Activated T-cell treated with anti-CD3 and anti-CD28 coated beads, Interleukin-2, amount 50 U/mL, for 24 hours (primary cell): ENCODE results near the gene OSBPL9.
A peak's percentile ranks its signal among the peaks of the same experiment; 100 is the strongest.

Experiments used
- DNase-seq: peaks from one replicate; pipeline ENCODE4 v3.0.0-alpha.2; 2020
- H3K27ac Mint-ChIP-seq: 2 replicates; pipeline ENCODE4 v1.8.0; 2020; ENCODE audit warnings: mild to moderate bottlenecking, mixed read lengths
- H3K27me3 Mint-ChIP-seq: 2 replicates; pipeline ENCODE4 v1.8.0; 2020; ENCODE audit warnings: mixed read lengths
- H3K36me3 Mint-ChIP-seq: 2 replicates; pipeline ENCODE4 v1.8.0; 2020; ENCODE audit warnings: low read depth, mixed read lengths
- H3K4me1 Mint-ChIP-seq: 2 replicates; pipeline ENCODE4 v1.8.0; 2020; ENCODE audit warnings: low read depth, mixed read lengths
- H3K4me3 Mint-ChIP-seq: 2 replicates; pipeline ENCODE4 v1.8.0; 2020; ENCODE audit warnings: mild to moderate bottlenecking, moderate library complexity, mixed read lengths
- H3K9me3 Mint-ChIP-seq: 2 replicates; pipeline ENCODE4 v1.8.0; 2020; ENCODE audit warnings: mixed read lengths

Gene OSBPL9, protein sequence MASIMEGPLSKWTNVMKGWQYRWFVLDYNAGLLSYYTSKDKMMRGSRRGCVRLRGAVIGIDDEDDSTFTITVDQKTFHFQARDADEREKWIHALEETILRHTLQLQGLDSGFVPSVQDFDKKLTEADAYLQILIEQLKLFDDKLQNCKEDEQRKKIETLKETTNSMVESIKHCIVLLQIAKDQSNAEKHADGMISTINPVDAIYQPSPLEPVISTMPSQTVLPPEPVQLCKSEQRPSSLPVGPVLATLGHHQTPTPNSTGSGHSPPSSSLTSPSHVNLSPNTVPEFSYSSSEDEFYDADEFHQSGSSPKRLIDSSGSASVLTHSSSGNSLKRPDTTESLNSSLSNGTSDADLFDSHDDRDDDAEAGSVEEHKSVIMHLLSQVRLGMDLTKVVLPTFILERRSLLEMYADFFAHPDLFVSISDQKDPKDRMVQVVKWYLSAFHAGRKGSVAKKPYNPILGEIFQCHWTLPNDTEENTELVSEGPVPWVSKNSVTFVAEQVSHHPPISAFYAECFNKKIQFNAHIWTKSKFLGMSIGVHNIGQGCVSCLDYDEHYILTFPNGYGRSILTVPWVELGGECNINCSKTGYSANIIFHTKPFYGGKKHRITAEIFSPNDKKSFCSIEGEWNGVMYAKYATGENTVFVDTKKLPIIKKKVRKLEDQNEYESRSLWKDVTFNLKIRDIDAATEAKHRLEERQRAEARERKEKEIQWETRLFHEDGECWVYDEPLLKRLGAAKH

DNA sequence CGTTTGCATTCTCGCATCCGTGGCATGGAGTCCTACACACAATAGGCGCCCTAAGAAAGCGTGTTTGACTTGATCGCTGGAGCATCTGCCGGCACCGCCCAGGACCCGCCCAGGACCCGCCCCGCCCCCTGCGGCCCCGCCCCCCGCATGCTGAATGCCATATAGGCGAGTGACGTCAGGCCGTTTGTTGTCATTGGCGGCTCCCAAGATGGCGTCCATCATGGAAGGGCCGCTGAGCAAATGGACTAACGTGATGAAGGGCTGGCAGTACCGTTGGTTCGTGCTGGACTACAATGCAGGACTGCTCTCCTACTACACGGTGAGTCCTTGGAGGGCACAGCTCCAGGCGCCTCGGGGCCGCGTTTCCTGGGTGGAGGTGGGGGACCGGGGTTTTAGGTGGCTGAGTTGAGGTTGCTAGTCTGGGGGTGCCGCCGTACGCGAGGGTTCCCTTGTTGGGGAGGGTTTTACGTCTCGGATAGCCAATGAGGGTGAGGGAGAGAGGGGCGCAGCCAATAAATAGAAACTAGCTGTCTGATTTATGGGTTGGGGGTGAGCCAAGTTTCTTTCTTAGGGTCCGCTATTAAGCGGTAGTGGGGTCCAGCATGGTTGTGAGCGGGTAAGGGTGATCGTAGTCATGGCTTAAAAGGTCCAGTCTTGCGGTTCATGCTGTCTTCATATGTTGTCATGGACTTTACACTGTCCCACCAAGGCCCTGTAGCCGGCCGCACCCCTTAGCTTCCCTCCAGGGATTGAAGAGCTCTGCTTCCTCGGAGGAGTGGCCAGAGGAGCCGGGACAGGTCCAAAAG lies at the start of gene OSBPL9:
Gene OSBPL9 (plus strand): TSS at position 190 of the 806 bp plus-strand sequence. CDS start 19 bp downstream, at position 209.
- no peaks in the 10 kb centered on the region for H3K9me3 Mint-ChIP-seq
- no peaks in the 10 kb centered on the region for H3K27me3 Mint-ChIP-seq
- peak within 1 kb of the TSS; percentile 96 for H3K27ac Mint-ChIP-seq
- peaks cover 34% of the 10 kb centered on the region for H3K4me1 Mint-ChIP-seq
- DNase-seq: peak; percentile 89
- H3K4me3 Mint-ChIP-seq: peak within 1 kb of the TSS; percentile 99
- peaks cover 8% of the 10 kb centered on the region for H3K36me3 Mint-ChIP-seq

DNA sequence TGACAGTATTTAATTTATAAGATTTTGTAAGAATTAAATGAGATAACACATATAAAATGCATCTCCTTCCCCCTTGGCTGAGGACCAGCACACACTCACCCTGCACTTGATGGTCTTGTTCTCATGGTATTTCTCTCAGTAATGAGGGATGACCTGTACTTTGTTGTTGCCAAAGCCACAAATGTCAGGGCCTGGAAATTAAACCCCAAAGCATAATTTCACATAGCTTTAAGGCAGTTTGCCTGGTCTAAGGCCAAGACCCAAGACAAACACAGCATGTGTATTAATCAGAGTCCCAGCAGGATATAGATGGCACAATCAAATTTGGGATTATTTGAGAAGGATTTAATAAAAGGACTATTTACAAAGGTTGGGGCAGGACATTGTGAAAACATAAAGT lies 49.2 kb upstream of the OSBPL9 start:
- H3K4me1 Mint-ChIP-seq: peaks cover 47% of the 10 kb centered on the region
- H3K27me3 Mint-ChIP-seq: no peaks in the 10 kb centered on the region
- DNase-seq: no peak
- H3K36me3 Mint-ChIP-seq: no peaks in the 10 kb centered on the region
- no peak overlapping the region for H3K27ac Mint-ChIP-seq
- no peaks in the 10 kb centered on the region for H3K9me3 Mint-ChIP-seq
- no peak overlapping the region for H3K4me3 Mint-ChIP-seq

DNA sequence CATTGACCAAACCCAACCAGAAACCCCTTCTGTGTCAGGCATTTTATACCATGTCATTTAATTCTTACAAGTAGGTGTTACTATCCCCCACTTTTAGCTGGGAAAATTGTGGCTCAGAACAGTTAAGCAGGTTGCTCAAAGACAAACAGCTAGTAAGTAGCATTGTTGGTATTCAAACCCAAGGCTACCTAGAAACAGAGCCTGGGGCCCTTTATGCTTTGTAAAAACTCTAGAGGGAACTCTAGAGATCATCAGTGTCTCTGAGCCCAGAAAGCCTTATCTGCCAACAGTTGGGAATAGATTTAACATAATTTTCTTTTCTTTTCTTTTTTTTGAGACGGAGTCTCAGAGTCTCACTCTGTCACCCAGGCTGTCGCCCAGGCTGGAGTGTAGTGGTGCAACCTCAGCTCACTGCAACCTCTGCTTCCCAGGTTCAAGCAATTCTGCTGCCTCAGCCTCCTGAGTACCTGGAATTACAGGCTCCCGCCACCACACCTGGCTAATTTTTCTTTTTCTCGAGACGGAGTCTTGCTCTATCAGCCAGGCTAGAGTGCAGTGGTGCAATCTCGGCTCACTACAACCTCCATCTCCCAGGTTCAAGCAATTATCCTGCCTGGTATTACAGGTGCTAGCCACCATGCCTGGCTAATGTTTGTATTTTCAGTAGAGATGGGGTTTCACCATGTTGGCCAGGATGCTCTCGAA lies 48.5 kb upstream of the OSBPL9 start:
- peak overlapping the region; percentile 82 for H3K27ac Mint-ChIP-seq

DNA sequence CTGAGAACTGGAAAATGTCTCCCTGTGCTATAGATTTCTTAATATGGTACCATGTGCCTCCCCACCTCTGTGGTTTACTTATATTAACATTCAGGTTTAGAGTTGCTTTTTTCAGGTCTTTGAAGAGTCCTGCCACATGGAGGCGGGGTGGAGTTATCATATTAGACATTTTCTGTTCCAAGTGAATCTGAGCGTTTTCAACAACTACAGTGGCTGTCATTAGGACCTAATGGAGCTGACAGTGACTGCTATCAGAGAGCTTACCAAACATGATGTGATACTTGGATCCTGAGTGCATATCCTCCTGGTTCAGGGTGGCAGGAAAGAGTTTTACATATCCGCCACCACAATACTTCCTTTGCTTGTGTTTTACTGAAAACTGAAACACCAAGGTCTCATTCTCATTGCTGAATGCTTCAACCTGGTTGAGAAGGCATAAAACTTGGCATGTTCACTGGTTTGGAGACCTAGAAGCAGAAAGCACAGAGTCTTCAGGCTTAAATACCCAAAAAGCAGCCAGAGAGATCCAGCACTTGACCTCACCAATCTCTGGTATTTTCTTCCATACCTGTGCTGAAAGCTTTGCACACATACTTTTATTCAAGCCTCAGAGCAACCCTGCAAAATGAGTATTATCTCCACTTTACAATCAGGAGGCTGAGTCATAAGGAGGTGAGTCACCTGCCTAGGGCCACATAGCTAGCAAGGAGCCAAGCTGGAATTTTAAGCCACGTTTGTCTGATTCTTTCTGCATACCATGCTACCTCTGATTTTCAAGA lies 47.4 kb upstream of the OSBPL9 start:
- Mint-ChIP-seq H3K4me3 (peak overlapping the region; percentile 19), H3K36me3 (no peaks in the 10 kb centered on the region), H3K27ac (peak overlapping the region; percentile 82), H3K27me3 (no peaks in the 10 kb centered on the region), H3K9me3 (no peaks in the 10 kb centered on the region), H3K4me1 (peaks cover 38% of the 10 kb centered on the region)
- no peak for DNase-seq

More for the DNA sequence above, 48.5 kb upstream of the OSBPL9 start:
- no peak overlapping the region for H3K4me3 Mint-ChIP-seq
- H3K4me1 Mint-ChIP-seq: peaks cover 47% of the 10 kb centered on the region
- no peaks in the 10 kb centered on the region for H3K9me3 Mint-ChIP-seq
- no peaks in the 10 kb centered on the region for H3K27me3 Mint-ChIP-seq
- DNase-seq: no peak
- H3K36me3 Mint-ChIP-seq: no peaks in the 10 kb centered on the region

DNA sequence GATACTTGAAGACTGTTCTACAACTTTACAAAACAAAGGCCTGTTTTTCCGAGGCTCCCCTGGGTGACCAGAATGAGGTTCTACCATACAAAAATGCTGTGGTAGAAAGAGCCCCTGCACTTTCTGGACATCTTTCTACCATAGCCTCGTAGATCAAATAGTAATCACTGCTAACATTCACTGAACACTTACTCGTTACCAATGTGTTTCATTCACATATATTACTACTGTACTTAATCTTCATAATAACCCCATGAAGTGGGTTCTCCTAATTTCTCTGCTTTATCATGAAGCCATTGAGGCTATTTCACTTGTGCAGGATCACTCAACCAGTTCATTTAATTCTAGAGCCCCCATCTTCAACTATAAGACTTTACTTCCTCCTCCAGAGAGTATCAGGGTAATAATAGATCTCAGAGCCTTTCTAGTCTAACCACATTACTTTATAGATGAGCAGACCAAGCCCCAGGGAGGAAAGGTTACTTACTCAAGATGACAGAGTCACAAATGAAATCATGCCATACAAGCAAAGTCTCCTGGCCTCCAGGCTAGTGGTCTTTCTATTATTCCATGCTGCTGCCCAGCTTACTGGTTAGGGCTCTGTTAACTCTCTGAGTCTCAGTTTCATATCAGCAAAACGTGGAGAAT lies 46.7 kb upstream of the OSBPL9 start:
- Mint-ChIP-seq H3K9me3 (no peaks in the 10 kb centered on the region), H3K4me1 (peaks cover 40% of the 10 kb centered on the region), H3K36me3 (no peaks in the 10 kb centered on the region), H3K4me3 (no peak overlapping the region), H3K27ac (peak overlapping the region; percentile 82), H3K27me3 (no peaks in the 10 kb centered on the region)
- no peak for DNase-seq

DNA sequence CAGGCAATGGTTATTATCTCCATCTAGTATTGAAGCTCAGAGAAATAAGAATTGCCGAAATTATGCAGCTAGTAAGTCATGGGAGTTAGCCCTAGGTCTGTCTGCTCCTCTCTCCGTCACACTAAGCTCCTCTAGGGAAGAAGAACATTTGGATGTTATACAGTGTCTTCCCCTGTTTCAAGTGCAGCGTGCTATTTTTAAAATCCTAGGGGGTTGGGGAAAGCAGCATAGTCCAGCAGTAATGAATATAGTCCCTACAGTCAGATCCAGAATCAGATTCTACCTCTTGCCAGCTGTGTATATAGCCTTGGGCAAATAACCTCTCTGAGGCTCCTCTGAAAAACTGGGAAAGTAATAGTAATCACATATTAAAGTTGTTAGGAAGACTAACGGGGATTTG lies 44.5 kb upstream of the OSBPL9 start:
- no peaks in the 10 kb centered on the region for H3K36me3 Mint-ChIP-seq
- no peak for DNase-seq
- H3K27me3 Mint-ChIP-seq: no peaks in the 10 kb centered on the region
- H3K4me1 Mint-ChIP-seq: peaks cover 55% of the 10 kb centered on the region
- no peaks in the 10 kb centered on the region for H3K9me3 Mint-ChIP-seq
- H3K27ac Mint-ChIP-seq: no peak overlapping the region
- no peak overlapping the region for H3K4me3 Mint-ChIP-seq

DNA sequence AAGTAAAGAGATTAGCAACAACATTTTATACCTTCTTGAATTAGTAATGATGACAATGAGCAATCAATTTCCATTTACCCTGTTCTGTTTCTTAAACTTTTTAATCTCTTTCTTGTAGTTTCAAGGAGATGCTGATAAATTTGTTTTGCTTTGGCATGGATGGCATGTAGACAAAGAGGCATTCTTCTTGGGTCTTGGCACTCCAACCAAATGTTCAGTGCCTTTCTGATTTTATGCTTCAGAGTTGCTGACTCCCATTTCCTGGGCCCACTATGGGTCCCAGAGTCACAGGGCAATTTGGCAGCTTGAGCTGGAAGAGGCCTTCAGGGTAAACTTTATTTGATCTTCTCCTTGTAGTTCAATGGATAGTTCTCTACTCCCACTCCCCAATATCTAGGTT lies 42.1 kb upstream of the OSBPL9 start:
- Mint-ChIP-seq H3K9me3 (no peaks in the 10 kb centered on the region), H3K27me3 (no peaks in the 10 kb centered on the region), H3K4me1 (peaks cover 32% of the 10 kb centered on the region), H3K4me3 (no peak overlapping the region), H3K36me3 (no peaks in the 10 kb centered on the region), H3K27ac (no peak overlapping the region)
- no peak for DNase-seq

DNA sequence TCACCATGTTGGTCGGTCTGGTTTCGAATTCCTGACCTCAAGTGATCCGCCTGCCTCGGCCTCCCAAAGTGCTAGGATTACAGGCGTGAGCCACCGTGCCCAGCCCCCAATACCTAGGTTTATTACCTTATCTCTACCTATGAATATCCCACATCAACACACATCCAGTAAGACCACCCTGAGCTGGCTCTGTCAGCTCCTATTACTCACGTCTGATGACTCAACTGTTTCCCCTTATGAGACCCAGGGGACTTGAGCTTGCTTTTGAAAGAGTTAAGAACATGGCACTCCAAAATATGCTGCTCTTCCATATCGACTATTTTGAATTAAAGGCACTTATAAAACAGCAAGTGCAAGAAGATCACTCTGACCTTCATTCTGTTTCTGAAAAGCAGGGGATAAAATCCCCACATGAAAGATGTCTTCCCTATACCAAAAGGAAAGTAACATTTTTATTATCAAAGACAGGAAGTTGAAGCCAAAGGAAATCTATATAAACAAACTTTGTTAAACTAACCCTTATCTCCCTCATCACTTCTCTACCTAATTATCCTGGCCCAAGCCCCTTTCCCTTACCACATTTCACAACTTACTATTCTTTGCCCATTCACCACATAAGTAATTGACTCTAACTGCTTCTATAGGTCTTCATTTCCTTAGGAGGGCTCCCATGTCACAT lies 41.3 kb upstream of the OSBPL9 start:
- Mint-ChIP-seq H3K27ac (peak overlapping the region; percentile 67), H3K4me3 (no peak overlapping the region), H3K27me3 (no peaks in the 10 kb centered on the region), H3K9me3 (no peaks in the 10 kb centered on the region), H3K4me1 (peaks cover 25% of the 10 kb centered on the region), H3K36me3 (no peaks in the 10 kb centered on the region)
- no peak for DNase-seq

DNA sequence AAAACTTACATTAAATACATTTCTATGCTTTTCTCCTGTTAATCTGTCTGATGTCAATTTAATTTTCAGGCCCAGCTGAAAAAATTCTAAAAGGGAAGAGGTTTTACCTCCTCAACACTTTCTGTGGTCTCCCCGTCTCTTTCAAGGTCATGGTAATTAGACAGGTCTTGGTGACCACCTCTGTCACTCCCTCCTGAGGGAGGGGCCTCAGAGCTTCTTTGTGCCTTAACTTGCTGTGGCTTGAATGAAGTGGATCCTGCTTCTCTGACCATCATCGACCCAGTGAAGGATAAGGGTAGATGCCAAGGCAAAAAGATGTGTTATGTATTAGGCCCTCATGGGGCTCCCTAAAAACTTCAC lies 40.8 kb upstream of the OSBPL9 start:
- DNase-seq: no peak
- no peaks in the 10 kb centered on the region for H3K9me3 Mint-ChIP-seq
- H3K4me1 Mint-ChIP-seq: peaks cover 20% of the 10 kb centered on the region
- H3K27me3 Mint-ChIP-seq: no peaks in the 10 kb centered on the region
- no peak overlapping the region for H3K4me3 Mint-ChIP-seq
- H3K27ac Mint-ChIP-seq: peak overlapping the region; percentile 67
- no peaks in the 10 kb centered on the region for H3K36me3 Mint-ChIP-seq

DNA sequence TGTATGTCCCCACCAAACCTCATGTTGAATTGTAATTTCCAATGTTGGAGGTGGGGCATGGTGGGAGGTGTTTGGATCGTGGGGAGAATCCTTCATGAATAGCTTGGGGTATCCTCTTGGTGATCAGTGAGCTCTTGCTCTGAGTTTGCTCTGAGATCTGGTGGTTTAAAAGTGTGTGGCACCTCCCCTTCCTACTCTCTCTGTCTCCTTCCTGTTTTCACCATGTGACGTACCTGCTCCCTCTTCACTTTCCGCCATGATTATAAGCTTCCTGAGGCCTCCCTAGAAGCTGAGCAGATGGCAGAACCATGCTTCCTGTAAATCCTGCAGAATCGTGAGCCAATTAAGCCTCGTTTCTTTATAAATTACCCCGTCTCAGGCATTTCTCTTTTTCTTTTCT lies 40.0 kb upstream of the OSBPL9 start:
- Mint-ChIP-seq H3K36me3 (no peaks in the 10 kb centered on the region), H3K4me3 (no peak overlapping the region), H3K9me3 (no peaks in the 10 kb centered on the region), H3K27ac (no peak overlapping the region), H3K27me3 (no peaks in the 10 kb centered on the region), H3K4me1 (peaks cover 19% of the 10 kb centered on the region)
- no peak for DNase-seq

DNA sequence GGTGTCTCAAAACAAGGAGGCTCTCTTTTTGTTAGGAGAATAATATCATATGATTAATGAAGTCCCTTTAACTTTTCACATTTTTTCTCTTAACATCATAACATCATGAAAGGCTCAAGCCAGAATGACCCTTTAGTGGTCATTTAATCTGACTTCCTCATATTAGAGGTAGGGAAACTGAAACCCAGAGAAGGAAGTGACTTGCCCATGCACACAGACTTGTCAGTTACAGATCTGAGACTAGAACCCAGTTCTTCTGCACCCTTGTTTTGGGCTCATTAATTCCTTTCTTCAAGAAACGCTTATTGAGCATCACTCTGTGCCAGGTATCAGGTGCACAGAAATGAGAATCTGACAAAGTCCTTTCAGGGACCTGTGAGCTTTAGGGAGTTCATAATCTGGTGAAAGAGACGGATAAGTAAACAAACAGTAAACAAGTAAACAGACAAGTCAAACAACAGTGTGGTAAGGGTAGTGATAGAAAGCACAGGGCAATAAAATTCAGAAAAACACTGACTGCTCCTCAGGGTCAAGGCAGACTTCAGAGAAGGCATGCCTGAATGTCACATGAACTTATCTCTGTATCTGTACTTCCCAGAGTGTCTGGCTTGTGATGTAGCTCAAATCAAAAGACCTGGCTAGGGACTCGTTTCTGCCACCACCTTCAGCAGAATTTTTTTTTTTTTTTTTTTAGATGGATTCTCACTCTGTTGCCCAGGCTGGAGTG lies 38.3 kb upstream of the OSBPL9 start:
- DNase-seq: no peak
- Mint-ChIP-seq H3K9me3 (no peaks in the 10 kb centered on the region), H3K27me3 (no peaks in the 10 kb centered on the region), H3K27ac (no peak overlapping the region), H3K36me3 (no peaks in the 10 kb centered on the region), H3K4me3 (no peak overlapping the region), H3K4me1 (peaks cover 19% of the 10 kb centered on the region)

DNA sequence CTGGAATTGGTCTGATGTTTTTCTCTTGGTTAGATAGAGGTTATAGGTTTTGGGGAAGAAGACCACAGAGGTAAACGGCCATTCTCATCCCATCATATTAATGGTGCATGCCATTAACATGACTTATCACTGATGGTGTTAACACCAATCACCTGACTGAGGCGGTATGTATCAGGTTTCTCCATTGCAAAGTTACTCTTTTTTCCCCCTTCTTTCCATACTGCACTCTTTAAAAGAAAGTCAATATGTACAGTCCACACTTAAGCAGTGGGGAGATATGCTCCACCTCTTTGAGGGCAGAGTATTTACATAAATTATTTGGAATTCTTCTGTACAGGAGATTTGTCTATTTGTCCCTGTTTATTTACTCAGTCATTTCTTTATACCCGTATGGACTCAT lies 35.7 kb upstream of the OSBPL9 start:
- Mint-ChIP-seq H3K9me3 (no peaks in the 10 kb centered on the region), H3K27me3 (no peaks in the 10 kb centered on the region), H3K4me1 (peaks cover 5% of the 10 kb centered on the region), H3K4me3 (no peak overlapping the region), H3K36me3 (no peaks in the 10 kb centered on the region), H3K27ac (no peak overlapping the region)
- DNase-seq: no peak
